DOHH2 (cell line): ENCODE measurements around the gene LYPD5.

Experiments used
- H3F3A ChIP-seq: fragments of 200-600 bp; sonication (generic), shearing (Covaris generic); 2 replicates; pipeline ENCODE4 v1.6.0; 2016; ENCODE audit warnings: antibody characterized with exemption, mild to moderate bottlenecking; ENCODE audit not compliant: control insufficient read depth, insufficient read depth
- H3K27ac ChIP-seq: fragments of 200-600 bp; sonication (generic); 2 replicates; pipeline ENCODE4 v1.5.1; 2014; ENCODE audit warnings: low read depth, mild to moderate bottlenecking, low read length, moderate library complexity
- H3K27me3 ChIP-seq: fragments of 200-600 bp; sonication (generic); 2 replicates; pipeline ENCODE4 v1.6.1; 2014; ENCODE audit warnings: mild to moderate bottlenecking, low read length, mixed read lengths; ENCODE audit not compliant: control insufficient read depth
- H3K36me3 ChIP-seq: fragments of 200-600 bp; sonication (generic); 2 replicates; pipeline ENCODE4 v1.6.1; 2014; ENCODE audit warnings: mild to moderate bottlenecking, low read length, moderate library complexity, mixed read lengths; ENCODE audit not compliant: control insufficient read depth
- H3K4me1 ChIP-seq: fragments of 200-600 bp; sonication (generic); 2 replicates; pipeline ENCODE4 v1.6.1; 2014; ENCODE audit warnings: mild to moderate bottlenecking, low read length, mixed read lengths; ENCODE audit not compliant: control insufficient read depth
- H3K4me2 ChIP-seq: fragments of 200-600 bp; sonication (generic); 2 replicates; pipeline ENCODE4 v1.6.0; 2014; ENCODE audit warnings: mild to moderate bottlenecking, low read length, moderate library complexity
- H3K4me3 ChIP-seq: fragments of 200-600 bp; sonication (generic); 2 replicates; pipeline ENCODE4 v1.5.1; 2014; ENCODE audit warnings: mild to moderate bottlenecking, low read length, mixed read lengths
- H3K79me2 ChIP-seq: fragments of 200-600 bp; sonication (generic); 2 replicates; pipeline ENCODE4 v1.6.1; 2014; ENCODE audit warnings: mild to moderate bottlenecking, low read length, mixed read lengths; ENCODE audit not compliant: control insufficient read depth
- H3K9me2 ChIP-seq: fragments of 200-600 bp; sonication (generic); replicated peaks from 2 replicates; pipeline ENCODE4 v1.6.1; 2014; ENCODE audit warnings: mild to moderate bottlenecking, low read length, mixed read lengths; ENCODE audit not compliant: control insufficient read depth
- H3K9me3 ChIP-seq: fragments of 200-600 bp; sonication (generic); 2 replicates; pipeline ENCODE4 v1.6.1; 2014; ENCODE audit warnings: antibody characterized with exemption, low read length, mixed read lengths; ENCODE audit not compliant: control insufficient read depth, insufficient read depth
- H4K20me1 ChIP-seq: fragments of 200-600 bp; sonication (generic); 2 replicates; pipeline ENCODE4 v1.6.0; 2014; ENCODE audit warnings: low read depth, mild to moderate bottlenecking, antibody characterized with exemption, low read length, moderate library complexity; ENCODE audit not compliant: control insufficient read depth, insufficient read depth
- EZH2phosphoT487 ChIP-seq: fragments of 200-600 bp; sonication (generic); IDR thresholded peaks from 2 replicates; pipeline ENCODE4 v1.6.1; 2017; ENCODE audit warnings: borderline replicate concordance, mild to moderate bottlenecking, antibody characterized with exemption, low read length, moderate library complexity, mixed read lengths
- TF ChIP-seq, protein P1 (sequence below): fragments of 200-600 bp; sonication (generic); IDR thresholded peaks from one replicate; pipeline ENCODE4 v1.5.1; 2014; ENCODE audit warnings: antibody characterized with exemption, mild to moderate bottlenecking, low read depth, low read length; ENCODE audit not compliant: poor library complexity, severe bottlenecking

LYPD5 gene

DNA sequence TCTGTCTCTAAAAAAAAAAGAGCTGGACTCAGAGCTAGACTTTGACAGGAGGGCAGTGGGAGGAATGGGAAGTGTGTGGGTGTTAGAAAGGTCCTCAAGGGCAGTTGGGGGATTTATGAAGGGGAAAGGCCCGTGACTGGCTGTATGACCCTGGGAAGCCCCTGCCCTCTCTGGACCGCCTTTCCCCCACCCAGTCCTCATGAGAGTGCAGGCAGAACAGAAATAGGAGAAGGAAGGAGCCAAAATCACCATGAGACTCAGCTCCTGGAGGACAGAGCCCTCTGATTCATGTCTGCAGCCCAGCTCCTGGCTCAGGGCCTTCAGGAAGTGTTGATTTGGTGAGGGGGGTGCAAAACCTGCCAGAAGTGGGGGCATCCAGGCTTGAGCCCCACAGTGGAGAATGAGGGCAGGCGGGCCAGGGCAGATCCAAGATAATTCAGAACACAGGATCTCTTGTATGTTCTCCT is 38.7 kb downstream of the LYPD5 start:
- Histone ChIP-seq H4K20me1 (no peaks in the 10 kb centered on the region), H3F3A (peaks cover 28% of the 10 kb centered on the region), H3K9me3 (no peaks in the 10 kb centered on the region), H3K79me2 (no peaks in the 10 kb centered on the region), H3K4me3 (no peak overlapping the region), H3K4me2 (no peak overlapping the region), H3K4me1 (peaks cover 47% of the 10 kb centered on the region), H3K36me3 (peaks cover 38% of the 10 kb centered on the region), H3K27me3 (no peaks in the 10 kb centered on the region), H3K9me2 (no peaks in the 10 kb centered on the region), H3K27ac (no peak overlapping the region)
- TF ChIP-seq, protein P1, sequence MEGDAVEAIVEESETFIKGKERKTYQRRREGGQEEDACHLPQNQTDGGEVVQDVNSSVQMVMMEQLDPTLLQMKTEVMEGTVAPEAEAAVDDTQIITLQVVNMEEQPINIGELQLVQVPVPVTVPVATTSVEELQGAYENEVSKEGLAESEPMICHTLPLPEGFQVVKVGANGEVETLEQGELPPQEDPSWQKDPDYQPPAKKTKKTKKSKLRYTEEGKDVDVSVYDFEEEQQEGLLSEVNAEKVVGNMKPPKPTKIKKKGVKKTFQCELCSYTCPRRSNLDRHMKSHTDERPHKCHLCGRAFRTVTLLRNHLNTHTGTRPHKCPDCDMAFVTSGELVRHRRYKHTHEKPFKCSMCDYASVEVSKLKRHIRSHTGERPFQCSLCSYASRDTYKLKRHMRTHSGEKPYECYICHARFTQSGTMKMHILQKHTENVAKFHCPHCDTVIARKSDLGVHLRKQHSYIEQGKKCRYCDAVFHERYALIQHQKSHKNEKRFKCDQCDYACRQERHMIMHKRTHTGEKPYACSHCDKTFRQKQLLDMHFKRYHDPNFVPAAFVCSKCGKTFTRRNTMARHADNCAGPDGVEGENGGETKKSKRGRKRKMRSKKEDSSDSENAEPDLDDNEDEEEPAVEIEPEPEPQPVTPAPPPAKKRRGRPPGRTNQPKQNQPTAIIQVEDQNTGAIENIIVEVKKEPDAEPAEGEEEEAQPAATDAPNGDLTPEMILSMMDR = no peak
- no peak for TF ChIP-seq EZH2phosphoT487

DNA sequence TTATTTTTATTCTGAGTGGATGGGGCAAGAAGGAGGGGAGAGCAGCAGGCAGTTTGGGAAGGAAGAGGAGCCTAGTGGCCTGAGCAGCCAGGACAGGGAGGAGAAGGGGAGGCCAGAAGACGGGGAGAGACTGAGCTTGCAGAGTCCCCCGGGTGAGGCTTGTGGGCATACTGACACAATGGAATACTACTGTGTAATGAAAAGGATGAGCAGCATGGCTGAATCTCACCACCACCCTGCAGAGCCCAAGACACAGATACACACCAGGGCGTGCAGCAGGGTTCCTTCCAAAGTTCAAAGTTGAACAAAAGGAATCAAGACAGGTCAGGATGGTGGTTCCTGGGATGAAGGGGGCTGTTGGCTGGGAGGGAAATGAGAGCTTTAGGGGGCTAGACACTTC is 39.4 kb downstream of the LYPD5 start:
- H4K20me1 ChIP-seq = no peaks in the 10 kb centered on the region
- peaks cover 54% of the 10 kb centered on the region for H3K4me1 ChIP-seq
- peaks cover 30% of the 10 kb centered on the region for H3F3A ChIP-seq
- H3K27me3 ChIP-seq = no peaks in the 10 kb centered on the region
- peaks cover 3% of the 10 kb centered on the region for H3K79me2 ChIP-seq
- H3K9me3 ChIP-seq = no peaks in the 10 kb centered on the region
- peaks cover 34% of the 10 kb centered on the region for H3K36me3 ChIP-seq
- H3K4me3 ChIP-seq = no peak overlapping the region
- H3K27ac ChIP-seq = no peak overlapping the region
- H3K9me2 ChIP-seq = no peaks in the 10 kb centered on the region
- no peak for TF ChIP-seq EZH2phosphoT487
- TF ChIP-seq, protein P1 = no peak
- H3K4me2 ChIP-seq = no peak overlapping the region

DNA sequence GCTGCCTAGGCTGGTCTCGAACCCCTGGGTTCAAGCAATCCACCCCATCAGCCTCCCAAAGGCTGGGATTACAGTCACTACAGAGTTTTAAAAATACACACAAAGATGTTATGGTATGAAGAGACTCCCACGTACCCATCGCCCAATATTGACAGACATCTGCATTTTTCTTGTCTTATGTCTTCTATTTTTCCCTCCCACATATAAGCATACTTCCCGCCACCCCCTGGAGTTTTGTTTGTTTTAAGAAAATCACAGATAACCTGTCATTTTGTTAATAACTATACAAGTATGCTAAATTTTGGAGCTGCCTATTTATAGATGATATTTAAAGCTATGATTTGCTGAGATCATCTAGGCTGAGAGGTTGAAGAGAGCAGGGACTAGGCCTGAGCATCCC is 41.3 kb downstream of the LYPD5 start:
- no peaks in the 10 kb centered on the region for H3K9me3 ChIP-seq
- TF ChIP-seq, protein P1 = no peak
- no peak for TF ChIP-seq EZH2phosphoT487
- peaks cover 38% of the 10 kb centered on the region for H3F3A ChIP-seq
- peaks cover 59% of the 10 kb centered on the region for H3K4me1 ChIP-seq
- H4K20me1 ChIP-seq = no peaks in the 10 kb centered on the region
- no peaks in the 10 kb centered on the region for H3K9me2 ChIP-seq
- peaks cover 31% of the 10 kb centered on the region for H3K36me3 ChIP-seq
- no peak overlapping the region for H3K4me2 ChIP-seq
- no peak overlapping the region for H3K4me3 ChIP-seq
- H3K27me3 ChIP-seq = no peaks in the 10 kb centered on the region
- H3K79me2 ChIP-seq = peaks cover 19% of the 10 kb centered on the region
- H3K27ac ChIP-seq = no peak overlapping the region

DNA sequence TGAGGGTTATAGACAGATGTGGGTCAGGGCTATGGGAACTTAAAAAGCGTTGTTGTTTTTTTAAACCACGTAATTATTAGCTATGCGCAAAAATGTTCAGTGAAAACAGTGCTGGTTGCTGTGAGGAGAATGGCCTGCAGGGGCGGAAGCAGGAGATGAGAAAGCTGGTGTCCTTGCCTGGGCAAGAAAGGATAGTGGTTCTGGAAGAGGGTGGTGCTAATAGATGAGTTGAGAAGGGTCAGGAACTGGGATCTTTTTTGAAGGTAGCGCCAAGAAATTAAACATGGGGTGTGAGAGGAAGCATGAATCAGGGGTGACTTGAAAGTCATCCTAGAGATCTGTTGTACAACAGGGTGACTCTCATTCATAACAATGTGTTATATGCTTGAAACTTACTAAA is 42.7 kb downstream of the LYPD5 start:
- Histone ChIP-seq H3K9me2 (no peaks in the 10 kb centered on the region), H3K4me3 (peak overlapping the region; percentile 50), H3K79me2 (peaks cover 28% of the 10 kb centered on the region), H3K27ac (peak overlapping the region; percentile 97), H3K9me3 (no peaks in the 10 kb centered on the region), H4K20me1 (no peaks in the 10 kb centered on the region), H3K4me1 (peaks cover 51% of the 10 kb centered on the region), H3K4me2 (peak overlapping the region; percentile 95), H3F3A (peaks cover 36% of the 10 kb centered on the region), H3K36me3 (peaks cover 25% of the 10 kb centered on the region), H3K27me3 (no peaks in the 10 kb centered on the region)
- no peak for TF ChIP-seq EZH2phosphoT487
- TF ChIP-seq, protein P1 = peak; percentile 64
